NCI-H2227 treated with DMSO at 0.1 percent for 48 hours (cell line): ENCODE data around the gene ACTL10.

Experiments used
- DNase-seq: peaks from one replicate; lab custom pipeline; 2025; lab: John Stamatoyannopoulos, UW

The ACTL10 gene

DNA sequence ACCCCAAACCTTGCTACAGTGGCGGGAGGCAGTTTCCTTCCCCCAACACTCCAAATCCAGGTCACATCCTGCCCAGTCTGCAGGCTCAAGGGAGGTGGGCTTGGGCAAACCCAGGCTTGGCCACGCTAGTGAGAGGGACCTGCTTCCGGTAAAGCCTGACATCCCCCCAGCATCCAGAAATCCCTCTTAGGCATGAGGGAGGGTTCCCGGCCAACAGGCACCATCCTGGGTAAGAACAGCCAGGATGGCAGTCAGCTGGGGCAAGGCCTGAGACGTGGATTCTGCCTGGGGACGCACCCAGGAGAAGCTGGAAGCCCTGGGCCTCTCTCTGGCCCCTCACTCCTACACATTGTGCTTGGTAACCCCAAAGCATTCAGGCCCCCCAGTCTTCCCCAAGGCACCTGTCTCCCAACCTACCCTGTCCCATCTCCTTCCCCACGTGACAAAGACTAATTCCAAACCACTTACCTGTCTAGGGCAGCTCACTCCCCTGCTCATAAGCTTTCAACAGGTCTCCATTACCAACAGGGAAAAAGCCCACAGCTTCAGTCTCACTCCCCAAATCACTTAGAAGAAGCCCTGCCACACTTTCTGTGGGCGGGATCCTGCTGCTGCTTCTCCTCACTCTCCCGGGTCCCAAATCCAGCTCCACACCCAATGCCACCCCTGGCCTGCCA, 2.5 kb upstream of the ACTL10 start:
- DNase-seq, result peak; percentile 31

GRCh38 chr20:33664762-33665144, 2.0 kb upstream of the ACTL10 start:
- no peak for DNase-seq

- no peak for DNase-seq
Measured at GRCh38 chr20:33667245-33667675, 517 bp downstream of the ACTL10 start.

DNA sequence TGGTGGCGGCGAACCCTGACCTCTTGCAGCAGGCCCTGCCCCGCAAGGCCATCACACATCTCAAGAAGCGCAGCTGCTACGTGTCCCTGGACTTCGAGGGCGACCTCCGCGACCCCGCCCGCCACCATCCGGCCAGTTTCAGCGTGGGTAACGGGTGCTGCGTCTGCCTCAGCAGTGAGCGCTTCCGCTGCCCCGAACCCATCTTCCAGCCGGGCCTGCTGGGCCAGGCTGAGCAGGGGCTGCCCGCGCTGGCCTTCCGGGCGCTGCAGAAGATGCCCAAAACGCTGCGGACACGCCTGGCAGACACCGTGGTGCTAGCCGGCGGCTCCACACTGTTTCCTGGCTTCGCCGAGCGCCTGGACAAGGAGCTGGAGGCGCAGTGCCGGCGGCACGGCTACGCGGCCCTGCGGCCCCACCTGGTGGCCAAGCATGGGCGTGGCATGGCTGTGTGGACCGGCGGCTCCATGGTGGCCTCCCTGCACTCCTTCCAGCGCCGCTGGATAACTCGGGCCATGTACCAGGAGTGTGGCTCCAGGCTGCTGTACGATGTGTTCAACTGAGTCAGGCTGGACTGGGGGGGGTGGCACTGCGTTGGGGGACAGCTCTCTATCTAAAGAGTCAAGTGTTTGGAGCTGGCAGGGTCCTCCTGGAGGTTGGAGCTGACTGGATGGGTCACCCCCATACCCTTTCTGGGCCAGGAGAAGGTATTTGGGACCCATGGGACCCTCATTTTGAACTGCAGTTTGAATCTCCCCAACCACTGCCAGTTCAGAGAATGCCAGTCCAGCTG, 1.1 kb downstream of the ACTL10 start:
- DNase-seq, result no peak

GRCh38 chr20:33668466-33669155, 1.9 kb downstream of the ACTL10 start:
- no peak for DNase-seq

GRCh38 chr20:33669224-33669623, 2.5 kb downstream of the ACTL10 start:
- DNase-seq, result no peak

DNA sequence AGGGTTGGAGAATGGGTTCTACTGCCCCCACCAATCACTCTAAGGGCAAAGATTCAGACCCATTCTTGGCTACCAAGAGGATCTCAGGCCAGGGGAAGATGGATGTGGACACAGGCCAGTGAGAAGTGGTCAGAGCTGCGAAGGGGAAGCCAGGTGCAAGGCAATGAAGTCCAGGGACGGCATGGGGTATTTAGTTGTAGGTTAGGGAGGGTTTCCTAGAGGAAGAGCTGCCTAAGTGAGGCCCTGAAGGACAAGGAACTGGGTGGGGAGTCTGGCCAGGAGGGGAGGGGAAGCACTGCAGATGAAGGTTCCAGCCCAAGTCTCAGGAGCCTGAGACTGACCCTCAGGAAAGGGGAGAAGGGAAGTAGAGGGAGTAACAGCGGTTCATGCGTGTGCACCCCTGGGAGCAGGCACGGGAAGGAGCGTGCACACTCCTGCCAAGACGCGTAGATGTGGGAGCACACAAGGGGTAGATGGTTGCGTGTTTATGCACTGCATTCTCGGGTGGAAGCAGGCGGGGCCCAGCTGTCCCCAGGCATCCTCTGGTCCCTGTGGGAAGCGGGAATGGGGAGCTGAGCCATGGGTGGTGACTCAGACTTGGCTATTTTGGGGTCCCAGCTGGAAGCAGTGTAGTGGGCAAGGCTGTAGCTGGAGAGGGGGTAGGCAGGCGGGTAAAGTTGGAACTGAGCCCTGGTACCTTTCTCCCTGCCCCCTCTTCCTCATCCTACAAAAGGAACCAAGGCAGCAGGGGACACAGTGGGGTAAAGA, 3.3 kb downstream of the ACTL10 start:
- DNase-seq, result no peak

GRCh38 chr20:33670715-33671499, 4.2 kb downstream of the ACTL10 start:
- DNase-seq, result no peak

- no peak for DNase-seq
Measured at GRCh38 chr20:33671573-33672288, 5.0 kb downstream of the ACTL10 start.

- DNase-seq, result no peak
Measured at GRCh38 chr20:33672426-33673113, 5.8 kb downstream of the ACTL10 start.

- no peak for DNase-seq
Measured at GRCh38 chr20:33673114-33673409, 6.3 kb downstream of the ACTL10 start.

DNA sequence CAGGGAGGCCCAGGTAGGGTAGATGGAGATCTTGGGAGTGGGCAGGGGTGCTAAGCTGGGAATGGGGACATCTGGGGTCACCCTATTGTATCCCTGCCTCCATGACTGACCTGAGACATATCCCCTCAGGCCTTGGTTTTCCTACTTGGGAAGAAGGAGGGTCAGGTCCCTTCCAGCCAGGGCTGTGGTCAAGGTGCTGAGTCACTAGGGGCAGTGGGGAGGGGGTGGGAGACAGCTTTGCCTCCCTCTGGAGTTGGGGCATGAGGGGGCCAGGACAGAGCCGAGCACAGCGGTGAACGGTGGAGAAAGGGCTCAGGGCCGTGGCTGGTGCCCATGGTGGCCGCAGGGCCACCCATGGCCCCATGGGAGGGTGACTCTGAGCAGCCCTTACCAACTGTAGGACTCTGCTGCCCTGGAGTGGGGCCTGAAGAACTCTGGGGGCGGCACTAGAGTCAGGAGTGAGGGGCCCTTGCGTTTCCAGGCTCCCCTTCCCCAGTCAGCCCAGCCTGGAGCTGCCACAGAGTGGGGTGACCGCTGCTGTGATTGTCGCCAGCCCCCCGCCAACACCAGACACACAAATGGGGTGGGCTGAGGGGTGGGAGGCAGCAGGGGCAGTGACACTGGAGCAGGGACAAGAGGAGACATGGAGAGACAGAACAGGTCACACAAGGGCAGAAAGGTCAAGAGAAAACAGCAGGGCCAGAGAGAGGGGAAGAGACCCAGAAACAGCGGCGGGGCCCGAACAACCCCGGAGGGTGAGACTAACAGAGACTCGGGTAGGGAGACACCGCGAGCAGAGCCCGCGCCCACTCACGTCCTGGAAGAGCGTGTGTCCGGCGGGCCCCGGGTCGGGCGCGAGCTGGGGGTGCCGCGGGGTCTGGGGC, 6.9 kb downstream of the ACTL10 start:
- DNase-seq, result no peak

- peak; percentile 68 for DNase-seq
Measured at GRCh38 chr20:33674294-33675135, 7.8 kb downstream of the ACTL10 start, which contains the start of gene NECAB3. NECAB3 (minus strand) TSS chr20:33674428; CDS start chr20:33674352, 76 bp downstream.

- DNase-seq, result no peak
Measured at GRCh38 chr20:33675136-33675959, 8.6 kb downstream of the ACTL10 start.

GRCh38 chr20:33676121-33676520, 9.4 kb downstream of the ACTL10 start:
- no peak for DNase-seq

DNA sequence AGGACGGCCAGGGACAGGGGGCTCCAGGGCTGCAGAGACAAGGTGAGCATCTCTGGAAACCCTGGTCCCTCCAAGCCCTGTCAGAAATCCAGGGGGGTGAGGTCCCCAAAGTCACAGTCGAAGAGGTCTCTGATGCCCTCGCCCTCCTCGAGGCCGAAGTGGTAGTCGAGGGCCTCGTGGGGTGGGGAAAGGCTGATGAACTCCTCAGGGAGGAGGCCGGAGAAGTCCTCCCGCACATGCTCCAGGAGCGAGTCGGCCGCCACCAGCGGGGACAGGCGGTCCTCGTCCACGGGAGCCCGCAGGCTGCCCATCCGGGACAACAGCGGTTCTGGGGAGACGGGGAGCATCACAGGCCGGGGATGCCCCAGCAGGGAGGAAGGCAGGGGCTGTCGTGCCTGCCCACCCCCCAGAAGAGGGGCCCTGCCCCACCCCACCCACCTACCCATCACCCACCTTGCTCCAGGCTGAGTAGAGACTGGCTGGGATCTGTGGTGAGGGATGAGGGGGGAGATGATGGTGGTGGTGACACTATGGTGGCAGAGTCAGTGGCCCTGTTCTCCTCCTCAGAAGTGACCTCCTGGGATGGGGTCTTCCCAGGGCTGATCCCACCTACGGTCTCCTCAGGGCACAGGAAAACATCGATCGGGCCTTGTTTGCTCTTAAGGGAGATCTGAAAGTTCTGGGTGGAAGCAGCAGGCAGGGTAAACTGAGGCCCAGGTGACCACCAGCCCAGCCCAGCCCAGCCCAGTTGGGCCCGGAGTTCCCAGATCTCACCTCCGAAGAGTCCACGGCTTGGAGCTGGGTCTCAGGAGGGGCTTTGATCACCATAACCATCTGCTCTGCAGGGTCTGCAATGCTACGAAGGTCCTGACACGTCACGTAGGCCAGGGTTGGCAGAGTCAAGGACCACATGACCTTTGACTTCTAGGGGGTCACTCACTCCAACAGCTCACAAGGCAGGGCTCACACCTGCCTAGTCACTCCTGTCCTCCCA, 10.2 kb downstream of the ACTL10 start:
- no peak for DNase-seq
